Raji (cell line): Measurements from ENCODE around the gene ADGRD1.

Experiments used
- POLR2A ChIP-seq: IDR thresholded peaks from 2 replicates; pipeline ENCODE4 v1.6.1; 2011; ENCODE audit warnings: low read depth, low read length, control low read depth; ENCODE audit not compliant: insufficient read depth

Gene ADGRD1

GRCh38 chr12:130970165-130970907 is 16.6 kb downstream of the ADGRD1 start:
- TF ChIP-seq POLR2A: no peak

- no peak for TF ChIP-seq POLR2A
Measured at GRCh38 chr12:130970908-130971233, 17.2 kb downstream of the ADGRD1 start.

- no peak for TF ChIP-seq POLR2A
Measured at GRCh38 chr12:130971925-130972585, 18.3 kb downstream of the ADGRD1 start.

- TF ChIP-seq POLR2A: no peak
Measured at GRCh38 chr12:130972586-130972950, 18.9 kb downstream of the ADGRD1 start.

GRCh38 chr12:130973109-130973508 is 19.4 kb downstream of the ADGRD1 start:
- no peak for TF ChIP-seq POLR2A

GRCh38 chr12:130973906-130974305 is 20.2 kb downstream of the ADGRD1 start:
- no peak for TF ChIP-seq POLR2A

GRCh38 chr12:130975116-130975515 is 21.4 kb downstream of the ADGRD1 start:
- TF ChIP-seq POLR2A: no peak

- TF ChIP-seq POLR2A: no peak
Measured at GRCh38 chr12:130976171-130976720, 22.5 kb downstream of the ADGRD1 start.

- no peak for TF ChIP-seq POLR2A
Measured at GRCh38 chr12:130977046-130977742, 23.5 kb downstream of the ADGRD1 start.

GRCh38 chr12:130977743-130978095 is 24.0 kb downstream of the ADGRD1 start:
- no peak for TF ChIP-seq POLR2A

- no peak for TF ChIP-seq POLR2A
Measured at GRCh38 chr12:130978785-130979184, 25.1 kb downstream of the ADGRD1 start.

GRCh38 chr12:130981074-130981742 is 27.5 kb downstream of the ADGRD1 start:
- no peak for TF ChIP-seq POLR2A

- no peak for TF ChIP-seq POLR2A
Measured at GRCh38 chr12:130981911-130982310, 28.2 kb downstream of the ADGRD1 start.

- no peak for TF ChIP-seq POLR2A
Measured at GRCh38 chr12:130982565-130983225, 29.0 kb downstream of the ADGRD1 start.
